22Rv1 (cell line): ENCODE data around the gene CEP63.
A peak's percentile ranks its signal among the peaks of the same experiment; 100 is the strongest.

Source experiments
- H3K27ac ChIP-seq: fragments of 450-650 bp; 2 replicates; pipeline ENCODE4 v1.5.1; 2017
- CTCF ChIP-seq: fragments of 450-650 bp; IDR thresholded peaks from 2 replicates; pipeline ENCODE4 v1.5.1; 2017; ENCODE audit warnings: mild to moderate bottlenecking
- ZFX ChIP-seq: fragments of 450-650 bp; IDR thresholded peaks from 2 replicates; pipeline ENCODE4 v1.6.1; 2017; ENCODE audit warnings: antibody characterized with exemption, borderline replicate concordance

Gene CEP63

GRCh38 chr3:134477002-134477401, 8.9 kb upstream of the CEP63 start:
- TF ChIP-seq ZFX, result no peak
- TF ChIP-seq CTCF, result no peak
- no peak overlapping the region for H3K27ac ChIP-seq

- TF ChIP-seq CTCF (no peak), ZFX (no peak)
- no peak overlapping the region for H3K27ac ChIP-seq
These were observed 7.9 kb upstream of the CEP63 start for GRCh38 chr3:134477938-134478337.

- H3K27ac ChIP-seq, result no peak overlapping the region
- TF ChIP-seq ZFX (no peak), CTCF (no peak)
These were observed 5.3 kb upstream of the CEP63 start for GRCh38 chr3:134480546-134480945.

- TF ChIP-seq CTCF (no peak), ZFX (no peak)
- no peak overlapping the region for H3K27ac ChIP-seq
These were observed 4.7 kb upstream of the CEP63 start for GRCh38 chr3:134481166-134481565.

- no peak overlapping the region for H3K27ac ChIP-seq
- TF ChIP-seq ZFX, result no peak
- no peak for TF ChIP-seq CTCF
These were observed 3.2 kb upstream of the CEP63 start for GRCh38 chr3:134482622-134483021.

GRCh38 chr3:134483195-134483900, 2.5 kb upstream of the CEP63 start:
- TF ChIP-seq CTCF, result no peak
- no peak for TF ChIP-seq ZFX
- H3K27ac ChIP-seq, result no peak overlapping the region

- no peak for TF ChIP-seq ZFX
- TF ChIP-seq CTCF, result no peak
- H3K27ac ChIP-seq, result peak overlapping the region; percentile 91
These were observed 661 bp upstream of the CEP63 start for GRCh38 chr3:134485075-134485717.
